RWPE2 (cell line): ENCODE measurements around the gene QRFPR.

Source experiments
- ATAC-seq: fragments of 200-7000 bp; cut with Tn5 transposase; 3 replicates; pipeline ENCODE4 v1.9.1; 2021; ENCODE audit warnings: low read depth
- DNase-seq: peaks from one replicate; pipeline ENCODE4 v3.0.0-alpha.2; 2020; ENCODE audit warnings: low spot score
- H3K27ac ChIP-seq: fragments of 450-650 bp; 2 replicates; pipeline ENCODE4 v1.5.1; 2017; ENCODE audit warnings: mild to moderate bottlenecking; ENCODE audit not compliant: poor library complexity, severe bottlenecking
- H3K27me3 ChIP-seq: fragments of 250-450 bp; sonication (Bioruptor Pico); 2 replicates; pipeline ENCODE4 v1.5.1; 2021; ENCODE audit warnings: mild to moderate bottlenecking, moderate library complexity; ENCODE audit not compliant: insufficient read depth, poor library complexity, severe bottlenecking
- H3K36me3 ChIP-seq: fragments of 250-450 bp; sonication (Bioruptor Pico); 2 replicates; pipeline ENCODE4 v1.5.1; 2020; ENCODE audit warnings: low read depth, mild to moderate bottlenecking, moderate library complexity
- H3K4me1 ChIP-seq: fragments of 250-450 bp; sonication (Bioruptor Pico); 2 replicates; pipeline ENCODE4 v1.5.1; 2021; ENCODE audit warnings: mild to moderate bottlenecking, moderate library complexity; ENCODE audit not compliant: insufficient read depth, poor library complexity, severe bottlenecking
- H3K4me3 ChIP-seq: fragments of 250-450 bp; sonication (Bioruptor Pico); 2 replicates; pipeline ENCODE4 v1.5.1; 2021; ENCODE audit warnings: mild to moderate bottlenecking, moderate library complexity; ENCODE audit not compliant: severe bottlenecking
- H3K9me3 ChIP-seq: fragments of 250-450 bp; sonication (Bioruptor Pico); 2 replicates; pipeline ENCODE4 v1.5.1; 2021; ENCODE audit warnings: mild to moderate bottlenecking, moderate library complexity; ENCODE audit not compliant: severe bottlenecking
- TF ChIP-seq, protein P1 (sequence below): fragments of 450-650 bp; IDR thresholded peaks from one replicate; pipeline ENCODE4 v1.5.1; 2017; ENCODE audit warnings: mild to moderate bottlenecking, moderate library complexity; ENCODE audit not compliant: poor library complexity, severe bottlenecking

Gene QRFPR

GRCh38 chr4:121344098-121344497 is 36.7 kb downstream of the QRFPR start:
- H3K27ac ChIP-seq = no peak overlapping the region
- H3K4me1 ChIP-seq = no peaks in the 10 kb centered on the region
- no peaks in the 10 kb centered on the region for H3K9me3 ChIP-seq
- no peak for ATAC-seq
- TF ChIP-seq, protein P1, sequence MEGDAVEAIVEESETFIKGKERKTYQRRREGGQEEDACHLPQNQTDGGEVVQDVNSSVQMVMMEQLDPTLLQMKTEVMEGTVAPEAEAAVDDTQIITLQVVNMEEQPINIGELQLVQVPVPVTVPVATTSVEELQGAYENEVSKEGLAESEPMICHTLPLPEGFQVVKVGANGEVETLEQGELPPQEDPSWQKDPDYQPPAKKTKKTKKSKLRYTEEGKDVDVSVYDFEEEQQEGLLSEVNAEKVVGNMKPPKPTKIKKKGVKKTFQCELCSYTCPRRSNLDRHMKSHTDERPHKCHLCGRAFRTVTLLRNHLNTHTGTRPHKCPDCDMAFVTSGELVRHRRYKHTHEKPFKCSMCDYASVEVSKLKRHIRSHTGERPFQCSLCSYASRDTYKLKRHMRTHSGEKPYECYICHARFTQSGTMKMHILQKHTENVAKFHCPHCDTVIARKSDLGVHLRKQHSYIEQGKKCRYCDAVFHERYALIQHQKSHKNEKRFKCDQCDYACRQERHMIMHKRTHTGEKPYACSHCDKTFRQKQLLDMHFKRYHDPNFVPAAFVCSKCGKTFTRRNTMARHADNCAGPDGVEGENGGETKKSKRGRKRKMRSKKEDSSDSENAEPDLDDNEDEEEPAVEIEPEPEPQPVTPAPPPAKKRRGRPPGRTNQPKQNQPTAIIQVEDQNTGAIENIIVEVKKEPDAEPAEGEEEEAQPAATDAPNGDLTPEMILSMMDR = no peak
- no peaks in the 10 kb centered on the region for H3K36me3 ChIP-seq
- no peak overlapping the region for H3K4me3 ChIP-seq
- H3K27me3 ChIP-seq = no peaks in the 10 kb centered on the region
- no peak for DNase-seq

GRCh38 chr4:121340247-121340646 is 40.6 kb downstream of the QRFPR start:
- TF ChIP-seq, protein P1 = no peak
- Histone ChIP-seq H3K27ac (no peak overlapping the region), H3K9me3 (no peaks in the 10 kb centered on the region), H3K4me3 (no peak overlapping the region), H3K27me3 (no peaks in the 10 kb centered on the region), H3K4me1 (no peaks in the 10 kb centered on the region), H3K36me3 (no peaks in the 10 kb centered on the region)
- DNase-seq = no peak
- no peak for ATAC-seq

- Histone ChIP-seq H3K4me1 (no peaks in the 10 kb centered on the region), H3K36me3 (no peaks in the 10 kb centered on the region), H3K27me3 (no peaks in the 10 kb centered on the region), H3K4me3 (no peak overlapping the region), H3K9me3 (no peaks in the 10 kb centered on the region), H3K27ac (no peak overlapping the region)
- no peak for DNase-seq
- ATAC-seq = no peak
- TF ChIP-seq, protein P1 = no peak
Measured at GRCh38 chr4:121339824-121340223, 41.0 kb downstream of the QRFPR start.

DNA sequence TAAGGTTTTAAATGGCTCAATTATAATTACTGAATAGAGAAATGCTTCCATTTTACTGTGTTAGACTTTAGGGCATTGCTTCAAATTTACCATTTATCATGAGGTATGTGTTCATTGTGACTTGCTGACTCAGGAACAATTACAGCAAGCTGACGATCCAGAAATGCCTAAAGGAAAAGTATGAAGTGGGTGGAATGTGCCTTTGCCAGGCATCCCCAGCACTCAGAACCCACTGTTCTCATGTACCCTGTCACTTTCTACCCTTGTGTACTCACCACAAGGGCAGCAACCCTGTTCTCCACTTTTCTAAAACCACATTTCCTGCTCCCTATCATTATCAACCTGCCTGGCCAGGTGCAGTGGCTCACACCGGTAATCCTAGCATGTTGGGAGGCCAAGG is 41.5 kb downstream of the QRFPR start:
- no peaks in the 10 kb centered on the region for H3K27me3 ChIP-seq
- no peak overlapping the region for H3K4me3 ChIP-seq
- no peaks in the 10 kb centered on the region for H3K9me3 ChIP-seq
- ATAC-seq (no peak), DNase-seq (no peak)
- no peaks in the 10 kb centered on the region for H3K4me1 ChIP-seq
- no peaks in the 10 kb centered on the region for H3K36me3 ChIP-seq
- TF ChIP-seq, protein P1 = no peak
- H3K27ac ChIP-seq = no peak overlapping the region

DNA sequence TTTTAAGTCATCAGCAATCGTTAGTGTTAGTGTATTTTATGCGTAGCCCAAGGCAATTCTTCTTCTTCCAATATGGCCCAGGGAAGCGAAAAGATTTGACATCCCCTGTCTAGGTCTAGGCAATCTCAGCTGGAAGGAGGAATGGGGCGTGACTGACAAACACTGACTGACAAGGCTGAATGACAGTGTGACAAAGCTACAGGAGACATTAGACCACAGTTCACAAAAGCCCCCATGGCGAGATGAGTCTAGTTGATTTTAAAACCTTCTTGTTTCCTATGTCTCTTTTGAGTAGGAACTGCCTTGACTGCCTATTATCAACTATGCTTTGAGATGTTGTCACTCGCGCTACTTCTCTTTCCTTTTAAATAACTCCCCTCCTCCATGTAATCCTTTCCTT is 42.3 kb downstream of the QRFPR start:
- DNase-seq (no peak), ATAC-seq (no peak)
- no peak overlapping the region for H3K4me3 ChIP-seq
- H3K9me3 ChIP-seq = no peaks in the 10 kb centered on the region
- no peaks in the 10 kb centered on the region for H3K4me1 ChIP-seq
- no peak overlapping the region for H3K27ac ChIP-seq
- TF ChIP-seq, protein P1 = no peak
- no peaks in the 10 kb centered on the region for H3K36me3 ChIP-seq
- no peaks in the 10 kb centered on the region for H3K27me3 ChIP-seq
